ENCODE results near the gene BRCA2. TPM values are rescaled to one million over a fixed set of nuclear protein-coding genes. Genes with fewer than 3 reads are reported as not detected.

The BRCA2 gene
- total RNA-seq, 4 donors from 2014 or later: 0.49 to 2.1 (median 0.90) TPM

GRCh38 chr13:32285633-32285965 is 29.7 kb upstream of the BRCA2 start:
- WGBS, 2 donors: 47 to 67% methylated on average over 4 of the region's 4 CpGs
- no peak for DNase-seq (ENCODE audit: low spot score in 2 of 2)
- TF ChIP-seq CTCF (IDR thresholded peaks at IDR 0.05): no peak
- no peak for TF ChIP-seq POLR2A (IDR thresholded peaks at IDR 0.05)
- H3K4me3 ChIP-seq (ENCODE audit: low read depth, poor library complexity, severe bottlenecking): no peak overlapping the region
- intact Hi-C loops (cut with DNase I; ENCODE audit: low total_unique reads): no loop called here

GRCh38 chr13:32297206-32297605 is 18.1 kb upstream of the BRCA2 start:
- H3K4me3 ChIP-seq (ENCODE audit: low read depth, poor library complexity, severe bottlenecking): no peak overlapping the region
- DNase-seq (ENCODE audit: low spot score in 2 of 2): no peak
- WGBS, 2 donors: 73 to 80% methylated on average over 2 of the region's 2 CpGs
- intact Hi-C loops (cut with DNase I; ENCODE audit: low total_unique reads): no loop called here
- TF ChIP-seq POLR2A (IDR thresholded peaks at IDR 0.05): no peak

- DNase-seq (ENCODE audit: low spot score in 2 of 2): no peak
- no peak overlapping the region for H3K4me3 ChIP-seq (ENCODE audit: low read depth, poor library complexity, severe bottlenecking)
- WGBS, 2 donors: 94 to 97% methylated on average over 6 of the region's 6 CpGs
- no peak for TF ChIP-seq POLR2A (IDR thresholded peaks at IDR 0.05)
- no peak for TF ChIP-seq CTCF (IDR thresholded peaks at IDR 0.05)
- intact Hi-C loops (cut with DNase I; ENCODE audit: low total_unique reads): no loop called here
Observed at GRCh38 chr13:32298695-32299094, 16.6 kb upstream of the BRCA2 start.

GRCh38 chr13:32299893-32300292 is 15.4 kb upstream of the BRCA2 start:
- no peak overlapping the region for H3K4me3 ChIP-seq (ENCODE audit: low read depth, poor library complexity, severe bottlenecking)
- 70 to 75% methylated on average over 4 of the region's 4 CpGs for WGBS, 2 donors
- no peak for TF ChIP-seq POLR2A (IDR thresholded peaks at IDR 0.05)
- TF ChIP-seq CTCF (IDR thresholded peaks at IDR 0.05): no peak
- intact Hi-C loops (cut with DNase I; ENCODE audit: low total_unique reads): loop anchor here (10.0 kb wide), 1 partner anchor 265 kb away; the partner anchor contains the start of gene FRY
- DNase-seq (ENCODE audit: low spot score in 2 of 2): no peak

GRCh38 chr13:32300406-32300805 is 14.9 kb upstream of the BRCA2 start:
- DNase-seq (ENCODE audit: low spot score in 2 of 2): no peak
- intact Hi-C loops (cut with DNase I; ENCODE audit: low total_unique reads): loop anchor here (10.0 kb wide), 1 partner anchor 266 kb away; the partner anchor contains the start of gene FRY
- no peak for TF ChIP-seq CTCF (IDR thresholded peaks at IDR 0.05)
- no peak for TF ChIP-seq POLR2A (IDR thresholded peaks at IDR 0.05)
- 56 to 63% methylated on average over 8 of the region's 8 CpGs for WGBS, 2 donors
- H3K4me3 ChIP-seq (ENCODE audit: low read depth, poor library complexity, severe bottlenecking): no peak overlapping the region

DNA sequence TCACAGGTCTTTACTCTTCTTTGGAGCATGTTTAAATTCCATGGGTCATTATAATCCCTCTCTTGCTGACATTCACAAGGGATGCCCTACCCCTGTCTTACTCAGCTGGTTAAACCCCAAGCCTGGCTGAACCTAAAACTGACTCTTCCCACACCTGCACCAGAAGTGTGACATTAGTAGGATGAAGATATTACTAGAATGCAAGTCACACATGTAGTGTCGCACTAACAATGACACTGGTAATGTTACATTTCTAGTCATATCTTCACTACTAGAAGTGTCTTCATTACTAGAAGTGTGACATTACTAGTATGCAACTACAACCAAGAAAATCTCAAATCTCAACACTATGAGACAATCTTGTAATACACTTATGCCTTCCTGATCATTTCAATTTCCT is 14.4 kb upstream of the BRCA2 start:
- no peak for TF ChIP-seq CTCF (IDR thresholded peaks at IDR 0.05)
- TF ChIP-seq POLR2A (IDR thresholded peaks at IDR 0.05): no peak
- no peak overlapping the region for H3K4me3 ChIP-seq (ENCODE audit: low read depth, poor library complexity, severe bottlenecking)
- 90 to 93% methylated on average over 1 of the region's 1 CpG for WGBS, 2 donors
- no peak for DNase-seq (ENCODE audit: low spot score in 2 of 2)
- intact Hi-C loops (cut with DNase I; ENCODE audit: low total_unique reads): loop anchor here (10.0 kb wide), 1 partner anchor 266 kb away; the partner anchor contains the start of gene FRY
